Measurements from ENCODE around the gene TNFRSF6B. TPM values are rescaled to one million over a fixed set of nuclear protein-coding genes. Genes with fewer than 3 reads are reported as not detected.

The TNFRSF6B gene
- total RNA-seq, 1 donor from 2014 or later = 0.99 TPM

DNA sequence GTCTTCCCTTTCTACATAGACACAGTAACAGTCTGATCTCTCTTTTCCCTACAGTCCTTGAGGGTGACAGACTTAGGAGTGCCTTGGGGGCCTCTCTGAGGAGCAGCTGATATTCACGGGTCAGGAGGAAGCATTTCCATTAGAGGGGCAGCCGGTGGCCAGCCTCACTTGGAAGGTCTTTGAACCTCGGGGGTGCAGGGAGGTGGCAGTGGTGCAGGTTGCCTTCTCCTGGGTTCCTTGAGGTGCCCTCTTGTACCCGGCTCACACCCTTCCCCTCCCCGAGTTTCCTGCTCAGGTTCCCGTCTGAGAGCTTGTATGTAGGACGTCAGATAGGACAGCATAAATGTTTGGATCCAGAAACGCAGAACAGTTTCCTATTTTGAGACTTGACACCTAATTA lies 35.8 kb upstream of the TNFRSF6B start:
- no peaks in the 10 kb centered on the region for H3K9me3 Mint-ChIP-seq (ENCODE audit: low read depth)
- peaks cover 20% of the 10 kb centered on the region for H3K4me1 Mint-ChIP-seq (ENCODE audit: low read depth)
- H3K4me3 Mint-ChIP-seq (ENCODE audit: unreplicated experiment) = no peak overlapping the region
- no peak overlapping the region for H3K27ac Mint-ChIP-seq (ENCODE audit: unreplicated experiment)
- peaks cover 4% of the 10 kb centered on the region for H3K36me3 Mint-ChIP-seq (ENCODE audit: low read depth)
- DNase-seq (ENCODE audit: low spot score) = no peak
- TF ChIP-seq, protein P1, sequence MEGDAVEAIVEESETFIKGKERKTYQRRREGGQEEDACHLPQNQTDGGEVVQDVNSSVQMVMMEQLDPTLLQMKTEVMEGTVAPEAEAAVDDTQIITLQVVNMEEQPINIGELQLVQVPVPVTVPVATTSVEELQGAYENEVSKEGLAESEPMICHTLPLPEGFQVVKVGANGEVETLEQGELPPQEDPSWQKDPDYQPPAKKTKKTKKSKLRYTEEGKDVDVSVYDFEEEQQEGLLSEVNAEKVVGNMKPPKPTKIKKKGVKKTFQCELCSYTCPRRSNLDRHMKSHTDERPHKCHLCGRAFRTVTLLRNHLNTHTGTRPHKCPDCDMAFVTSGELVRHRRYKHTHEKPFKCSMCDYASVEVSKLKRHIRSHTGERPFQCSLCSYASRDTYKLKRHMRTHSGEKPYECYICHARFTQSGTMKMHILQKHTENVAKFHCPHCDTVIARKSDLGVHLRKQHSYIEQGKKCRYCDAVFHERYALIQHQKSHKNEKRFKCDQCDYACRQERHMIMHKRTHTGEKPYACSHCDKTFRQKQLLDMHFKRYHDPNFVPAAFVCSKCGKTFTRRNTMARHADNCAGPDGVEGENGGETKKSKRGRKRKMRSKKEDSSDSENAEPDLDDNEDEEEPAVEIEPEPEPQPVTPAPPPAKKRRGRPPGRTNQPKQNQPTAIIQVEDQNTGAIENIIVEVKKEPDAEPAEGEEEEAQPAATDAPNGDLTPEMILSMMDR (IDR thresholded peaks at IDR 0.05) = no peak
- H3K27me3 Mint-ChIP-seq (ENCODE audit: low read depth) = no peaks in the 10 kb centered on the region

DNA sequence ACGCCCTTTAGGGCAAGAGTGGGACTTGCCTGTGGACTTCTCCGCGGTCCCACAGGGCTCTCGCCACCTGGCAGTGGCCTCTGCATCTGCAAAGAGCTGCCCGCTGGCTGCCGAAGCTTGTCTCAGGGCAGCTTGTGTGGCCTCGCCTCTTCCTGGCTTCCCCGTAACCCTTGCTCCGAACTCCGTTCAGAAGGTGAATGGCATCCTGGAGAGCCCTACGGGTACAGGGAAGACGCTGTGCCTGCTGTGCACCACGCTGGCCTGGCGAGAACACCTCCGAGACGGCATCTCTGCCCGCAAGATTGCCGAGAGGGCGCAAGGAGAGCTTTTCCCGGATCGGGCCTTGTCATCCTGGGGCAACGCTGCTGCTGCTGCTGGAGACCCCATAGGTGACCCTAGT lies 35.3 kb upstream of the TNFRSF6B start:
- Mint-ChIP-seq H3K36me3 (ENCODE audit: low read depth) (peaks cover 7% of the 10 kb centered on the region), H3K27ac (ENCODE audit: unreplicated experiment) (no peak overlapping the region), H3K4me1 (ENCODE audit: low read depth) (peaks cover 20% of the 10 kb centered on the region), H3K27me3 (ENCODE audit: low read depth) (no peaks in the 10 kb centered on the region), H3K9me3 (ENCODE audit: low read depth) (no peaks in the 10 kb centered on the region), H3K4me3 (ENCODE audit: unreplicated experiment) (no peak overlapping the region)
- peak; percentile 83 for DNase-seq (ENCODE audit: low spot score)
- TF ChIP-seq, protein P1 (IDR thresholded peaks at IDR 0.05) = no peak

DNA sequence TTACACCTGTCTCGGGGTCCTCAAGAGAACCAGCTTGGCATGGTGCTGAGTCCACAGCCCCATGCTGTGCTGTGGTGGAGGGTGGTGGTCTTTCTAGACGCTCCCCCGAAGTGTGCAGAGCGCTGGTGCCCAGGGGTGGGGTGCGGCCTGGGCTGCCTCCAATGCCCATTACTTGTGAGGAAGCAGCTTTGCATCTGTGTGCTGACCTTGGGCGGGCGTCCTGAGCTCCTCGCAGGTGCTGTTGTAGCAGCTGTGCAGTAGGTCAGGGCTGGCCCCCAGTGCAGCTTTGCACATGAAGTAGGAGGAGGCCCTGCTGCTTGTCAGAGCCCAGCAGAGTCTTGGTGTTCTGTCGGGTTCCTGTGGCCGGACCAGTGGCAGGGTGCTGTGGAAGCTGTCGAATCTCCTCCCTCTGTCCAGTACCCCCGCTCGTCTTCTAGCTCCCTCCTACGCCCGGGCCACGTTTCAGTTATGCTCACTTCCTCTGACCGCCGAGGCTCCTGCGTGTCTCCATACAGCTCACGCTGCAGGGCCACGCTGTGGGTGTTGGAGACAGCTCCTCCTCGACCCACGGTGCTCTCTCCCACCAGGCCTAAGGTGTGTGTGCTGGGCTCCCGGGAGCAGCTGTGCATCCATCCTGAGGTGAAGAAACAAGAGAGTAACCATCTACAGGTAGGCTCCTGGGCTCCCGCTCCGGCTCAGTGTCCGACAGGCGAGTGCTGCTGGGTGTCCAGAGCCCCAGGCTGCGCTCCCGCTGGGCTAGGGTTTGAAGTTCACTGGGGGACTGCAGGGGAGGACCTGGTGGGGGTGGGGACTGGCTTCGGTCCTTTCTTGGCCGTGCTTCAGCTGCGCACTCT lies 34.3 kb upstream of the TNFRSF6B start:
- peaks cover 20% of the 10 kb centered on the region for H3K4me1 Mint-ChIP-seq (ENCODE audit: low read depth)
- TF ChIP-seq, protein P1 (IDR thresholded peaks at IDR 0.05) = no peak

DNA sequence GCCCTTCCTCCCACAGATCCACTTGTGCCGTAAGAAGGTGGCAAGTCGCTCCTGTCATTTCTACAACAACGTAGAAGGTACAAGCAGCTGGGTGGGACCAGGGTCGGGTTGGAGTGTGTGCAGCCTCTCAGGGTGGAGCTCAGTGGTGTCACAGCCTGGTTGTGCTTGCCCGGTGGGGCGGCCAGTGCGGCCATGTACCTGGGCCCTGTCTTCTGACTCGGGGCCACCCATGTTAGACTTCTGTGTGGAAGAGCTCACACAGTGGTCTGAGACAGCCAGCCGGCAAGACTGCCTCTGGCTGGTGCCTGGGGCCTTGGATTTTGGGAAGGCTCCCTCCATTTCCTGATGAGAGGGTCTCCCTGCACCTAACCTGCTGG lies 33.7 kb upstream of the TNFRSF6B start:
- TF ChIP-seq, protein P1 (IDR thresholded peaks at IDR 0.05) = no peak
- Mint-ChIP-seq H3K4me1 (ENCODE audit: low read depth) (peaks cover 17% of the 10 kb centered on the region), H3K27ac (ENCODE audit: unreplicated experiment) (no peak overlapping the region), H3K4me3 (ENCODE audit: unreplicated experiment) (no peak overlapping the region), H3K9me3 (ENCODE audit: low read depth) (no peaks in the 10 kb centered on the region), H3K27me3 (ENCODE audit: low read depth) (no peaks in the 10 kb centered on the region), H3K36me3 (ENCODE audit: low read depth) (peaks cover 12% of the 10 kb centered on the region)
- DNase-seq (ENCODE audit: low spot score) = no peak

More for the DNA sequence above, 34.3 kb upstream of the TNFRSF6B start:
- peaks cover 12% of the 10 kb centered on the region for H3K36me3 Mint-ChIP-seq (ENCODE audit: low read depth)
- no peaks in the 10 kb centered on the region for H3K9me3 Mint-ChIP-seq (ENCODE audit: low read depth)
- DNase-seq (ENCODE audit: low spot score) = peak; percentile 93
- no peak overlapping the region for H3K4me3 Mint-ChIP-seq (ENCODE audit: unreplicated experiment)
- no peaks in the 10 kb centered on the region for H3K27me3 Mint-ChIP-seq (ENCODE audit: low read depth)
- H3K27ac Mint-ChIP-seq (ENCODE audit: unreplicated experiment) = no peak overlapping the region

DNA sequence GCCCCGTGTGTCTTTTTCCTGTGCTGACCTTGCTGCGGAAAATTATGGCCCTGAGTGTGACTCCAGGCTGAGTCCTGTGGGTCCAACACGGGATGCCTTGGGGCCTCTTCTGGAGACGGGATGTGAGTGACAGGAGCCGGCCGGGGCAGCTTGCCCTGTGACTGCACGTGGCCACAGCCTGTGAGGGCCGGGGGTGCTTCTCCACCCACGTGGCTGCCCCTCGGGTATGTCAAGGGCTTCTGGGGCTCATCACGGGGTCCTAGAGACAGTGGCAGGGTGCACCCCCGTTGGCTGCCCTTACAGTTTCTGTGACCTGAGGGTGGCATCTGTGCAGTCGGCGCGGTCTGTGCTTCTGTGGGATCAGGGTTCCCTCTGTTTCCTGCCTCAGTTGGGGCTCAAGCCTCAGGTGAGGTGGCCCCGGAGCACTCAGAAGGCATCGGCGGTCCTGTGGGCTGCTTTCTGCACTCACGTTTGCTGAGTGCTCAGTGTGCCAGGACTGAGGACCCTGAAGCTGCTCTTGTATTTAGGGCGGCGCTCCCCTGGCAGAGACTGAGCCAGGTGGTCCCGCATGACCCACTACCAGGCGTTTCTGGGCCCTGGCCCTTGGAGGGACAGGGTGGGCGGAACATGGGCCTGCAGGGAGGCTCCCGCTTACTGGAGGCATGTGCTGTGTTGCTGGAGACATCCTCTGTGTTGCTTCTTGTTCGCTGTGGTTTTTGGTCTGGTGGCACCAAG lies 33.0 kb upstream of the TNFRSF6B start:
- TF ChIP-seq, protein P1 (IDR thresholded peaks at IDR 0.05) = no peak
- H3K9me3 Mint-ChIP-seq (ENCODE audit: low read depth) = no peaks in the 10 kb centered on the region

More for the DNA sequence above, 33.0 kb upstream of the TNFRSF6B start:
- DNase-seq (ENCODE audit: low spot score) = no peak
- Mint-ChIP-seq H3K27ac (ENCODE audit: unreplicated experiment) (no peak overlapping the region), H3K36me3 (ENCODE audit: low read depth) (peaks cover 16% of the 10 kb centered on the region), H3K4me1 (ENCODE audit: low read depth) (peaks cover 13% of the 10 kb centered on the region), H3K4me3 (ENCODE audit: unreplicated experiment) (no peak overlapping the region), H3K27me3 (ENCODE audit: low read depth) (no peaks in the 10 kb centered on the region)

Measured in chondrocyte (in vitro differentiated cells).